Limb (tissue), 2 donors: ENCODE measurements around the gene NFIA.

Experiments used
- DNase-seq, 2 donors: peaks; one replicate each; pipeline ENCODE4 v3.0.0-alpha.2; 2016; ENCODE audit errors: extremely low spot score in 2 of 2

Gene NFIA

GRCh38 chr1:61083807-61084440 is 1.6 kb downstream of the NFIA start:
- no peak for DNase-seq

GRCh38 chr1:61084491-61085031 is 2.2 kb downstream of the NFIA start:
- no peak for DNase-seq

GRCh38 chr1:61085206-61085982 is 3.0 kb downstream of the NFIA start:
- no peak for DNase-seq

GRCh38 chr1:61085983-61086644 is 3.8 kb downstream of the NFIA start:
- DNase-seq: no peak

GRCh38 chr1:61087571-61087970 is 5.2 kb downstream of the NFIA start:
- no peak for DNase-seq

GRCh38 chr1:61088163-61088974 is 6.0 kb downstream of the NFIA start:
- DNase-seq: no peak

GRCh38 chr1:61089338-61089737 is 7.0 kb downstream of the NFIA start:
- no peak for DNase-seq

GRCh38 chr1:61089741-61090140 is 7.4 kb downstream of the NFIA start:
- no peak for DNase-seq

GRCh38 chr1:61090546-61091202 is 8.3 kb downstream of the NFIA start:
- DNase-seq: no peak

GRCh38 chr1:61091455-61091854 is 9.1 kb downstream of the NFIA start:
- no peak for DNase-seq

GRCh38 chr1:61092642-61093041 is 10.3 kb downstream of the NFIA start:
- no peak for DNase-seq

GRCh38 chr1:61093525-61094137 is 11.3 kb downstream of the NFIA start:
- no peak for DNase-seq

GRCh38 chr1:61094677-61095469 is 12.5 kb downstream of the NFIA start:
- no peak for DNase-seq

- no peak for DNase-seq
Observed at GRCh38 chr1:61095470-61095812, 13.1 kb downstream of the NFIA start.

GRCh38 chr1:61097317-61097716 is 15.0 kb downstream of the NFIA start:
- no peak for DNase-seq

GRCh38 chr1:61097722-61098121 is 15.4 kb downstream of the NFIA start:
- no peak for DNase-seq

GRCh38 chr1:61098333-61098732 is 16.0 kb downstream of the NFIA start:
- DNase-seq: no peak

- DNase-seq: no peak
Observed at GRCh38 chr1:61098906-61099437, 16.6 kb downstream of the NFIA start.

- DNase-seq: no peak
Observed at GRCh38 chr1:61100578-61100977, 18.2 kb downstream of the NFIA start.

GRCh38 chr1:61101536-61101935 is 19.2 kb downstream of the NFIA start:
- no peak for DNase-seq
